Spleen (tissue), 11 donors: ENCODE data around the gene E4F1. TPM values are rescaled to one million over a fixed set of nuclear protein-coding genes. Genes with fewer than 3 reads are reported as not detected.

ENCODE experiments used
- DNase-seq: peaks from one replicate; pipeline ENCODE4 v3.0.0-alpha.2; 2020
- H3K27ac ChIP-seq, 8 donors: fragments of 200-600 bp; sonication (generic) in 7 of 8; 1 replicate in 4 of 8; 2 replicates in 4 of 8; pipeline versions ENCODE4 v1.5.0 to v1.8.0; 2016 to 2021; ENCODE audit warnings: inconsistent platforms in 4 of 8, mild to moderate bottlenecking in 4 of 8, moderate library complexity in 1 of 8
- H3K27me3 ChIP-seq, 7 donors: fragments of 200-600 bp; sonication (generic) in 6 of 7; replicated peaks in 1 of 7; 1 replicate in 4 of 7; 2 replicates in 3 of 7; pipeline versions ENCODE4 v1.5.0 to v1.8.0; 2016 to 2021; ENCODE audit warnings: inconsistent platforms in 3 of 7, mild to moderate bottlenecking in 1 of 7
- H3K36me3 ChIP-seq, 6 donors: fragments of 200-600 bp; sonication (generic) in 5 of 6; 1 replicate in 4 of 6; 2 replicates in 2 of 6; pipeline versions ENCODE4 v1.5.0 to v1.8.0; 2016 to 2021; ENCODE audit warnings: inconsistent platforms in 2 of 6
- H3K4me1 ChIP-seq, 6 donors: fragments of 200-600 bp; sonication (generic) in 5 of 6; 1 replicate in 3 of 6; 2 replicates in 3 of 6; pipeline versions ENCODE4 v1.5.0 to v1.8.0; 2016 to 2021; ENCODE audit warnings: inconsistent platforms in 3 of 6
- H3K4me3 ChIP-seq, 8 donors: fragments of 200-600 bp; sonication (generic) in 7 of 8; 1 replicate in 4 of 8; 2 replicates in 4 of 8; pipeline versions ENCODE4 v1.5.0 to v1.8.0; 2016 to 2021; ENCODE audit warnings: inconsistent platforms in 4 of 8, mild to moderate bottlenecking in 4 of 8, moderate library complexity in 2 of 8
- H3K9me3 ChIP-seq, 8 donors: fragments of 200-600 bp; sonication (generic) in 7 of 8; 1 replicate in 4 of 8; 2 replicates in 4 of 8; pipeline versions ENCODE4 v1.5.0 to v1.8.0; 2016 to 2021; ENCODE audit warnings: inconsistent platforms in 4 of 8
- POLR2A ChIP-seq, 3 donors: fragments of 450-650 bp; IDR thresholded peaks; one replicate each; pipeline ENCODE4 v1.5.1; 2017; ENCODE audit warnings: antibody characterized with exemption in 3 of 3, mild to moderate bottlenecking in 1 of 3
- POLR2AphosphoS5 ChIP-seq, 3 donors: sonication (generic); formaldehyde crosslinking; IDR thresholded peaks; one replicate each; pipeline ENCODE4 v1.5.1; 2017; ENCODE audit warnings: antibody characterized with exemption in 3 of 3
- WGBS, 5 donors: extraction: QIAGEN DNeasy Blood & Tissue Kit in 3 of 5; methylation state at CpG; one replicate each; pipeline versions ENCODE4 v1.1.5 to v1.1.7; 2013 to 2018; 5-methylcytosine and 5-hydroxymethylcytosine counted together
- intact Hi-C: fragments of 100-400 bp; cut with DNase I; formaldehyde crosslinking; loops from one replicate; pipeline ENCODE4 v1.15.0; 2023; ENCODE audit warnings: low total_unique reads
- polyA plus RNA-seq, 3 donors: library from polyadenylated mRNA; stranded (reverse); fragments of 200-250 nt; gene quantifications; one replicate each; pipeline ENCODE4 v1.2.1, GENCODE V29; 2013
- total RNA-seq, 7 donors: library from RNA; depleted of rRNA in 3 of 7; stranded (reverse); fragments of >200 nt in 3 of 7; fragmentation: NEBNext Ultra II Directional in 4 of 7; extraction: Animal tissue kit (Norgen Biotek cat#: 25700) in 4 of 7; gene quantifications; one replicate each; pipeline versions ENCODE4 v1.1.0 to v1.2.1, GENCODE V29; 2016 to 2021
- TF ChIP-seq, protein P1 (sequence below), 11 experiments: fragments of 200-600 bp in 7 of 11; fragments of 450-650 bp in 4 of 11; sonication (generic) in 4 of 11; IDR thresholded peaks in 8 of 11; conservative IDR thresholded peaks in 3 of 11; 1 replicate in 7 of 11; 2 replicates in 4 of 11; pipeline versions ENCODE4 v1.4.0 to v1.8.0; 2016 to 2021; ENCODE audit warnings: antibody characterized with exemption in 11 of 11, inconsistent platforms in 4 of 11, mild to moderate bottlenecking in 1 of 11
- donor health status: healthy with polysubstance abuse.
- donor health status: DM: no; HTN: no; CAD: no; lungs with moderate emphysema.
- donor health status: DM: no; HTN: no; CAD: no.
- donor health status: Bipolar disorder and iron deficiency.
- donor health status: healthy.
- donor health status: DM: no; HTN: no; CAD: no.
- donor health status: DM: yes; HTN: yes; CAD: no.

The E4F1 gene
- total and polyA plus RNA-seq, 10 donors: 20.8 to 41.4 (median 29.1) TPM

DNA sequence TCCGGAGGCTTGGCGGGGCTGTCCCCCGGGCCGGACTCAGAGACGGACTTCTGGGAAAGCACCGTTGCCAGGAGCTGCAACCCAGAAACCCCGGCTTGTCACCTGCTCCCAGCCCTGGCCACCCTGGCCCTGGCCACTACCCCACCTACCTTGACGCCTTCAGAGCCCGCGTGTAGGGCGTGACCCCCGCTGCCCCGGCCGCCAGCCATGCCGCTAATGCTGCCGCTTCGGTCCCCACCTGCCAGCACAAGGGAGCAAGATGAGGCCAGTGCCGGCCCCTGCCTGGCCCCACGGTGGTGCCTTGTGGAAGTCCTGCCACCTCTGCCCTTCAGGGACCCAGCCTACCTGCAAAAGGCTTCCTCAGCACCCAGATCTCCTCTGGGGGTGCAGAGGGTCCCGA, 38.4 kb upstream of the E4F1 start:
- no peak for TF ChIP-seq POLR2A (IDR thresholded peaks at IDR 0.05)
- TF ChIP-seq POLR2AphosphoS5 (IDR thresholded peaks at IDR 0.05): no peak
- TF ChIP-seq, protein P1, sequence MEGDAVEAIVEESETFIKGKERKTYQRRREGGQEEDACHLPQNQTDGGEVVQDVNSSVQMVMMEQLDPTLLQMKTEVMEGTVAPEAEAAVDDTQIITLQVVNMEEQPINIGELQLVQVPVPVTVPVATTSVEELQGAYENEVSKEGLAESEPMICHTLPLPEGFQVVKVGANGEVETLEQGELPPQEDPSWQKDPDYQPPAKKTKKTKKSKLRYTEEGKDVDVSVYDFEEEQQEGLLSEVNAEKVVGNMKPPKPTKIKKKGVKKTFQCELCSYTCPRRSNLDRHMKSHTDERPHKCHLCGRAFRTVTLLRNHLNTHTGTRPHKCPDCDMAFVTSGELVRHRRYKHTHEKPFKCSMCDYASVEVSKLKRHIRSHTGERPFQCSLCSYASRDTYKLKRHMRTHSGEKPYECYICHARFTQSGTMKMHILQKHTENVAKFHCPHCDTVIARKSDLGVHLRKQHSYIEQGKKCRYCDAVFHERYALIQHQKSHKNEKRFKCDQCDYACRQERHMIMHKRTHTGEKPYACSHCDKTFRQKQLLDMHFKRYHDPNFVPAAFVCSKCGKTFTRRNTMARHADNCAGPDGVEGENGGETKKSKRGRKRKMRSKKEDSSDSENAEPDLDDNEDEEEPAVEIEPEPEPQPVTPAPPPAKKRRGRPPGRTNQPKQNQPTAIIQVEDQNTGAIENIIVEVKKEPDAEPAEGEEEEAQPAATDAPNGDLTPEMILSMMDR (IDR thresholded peaks at IDR 0.05 in 8 of 11, conservative IDR thresholded peaks at IDR 0.05 in 3 of 11): no peak

DNA sequence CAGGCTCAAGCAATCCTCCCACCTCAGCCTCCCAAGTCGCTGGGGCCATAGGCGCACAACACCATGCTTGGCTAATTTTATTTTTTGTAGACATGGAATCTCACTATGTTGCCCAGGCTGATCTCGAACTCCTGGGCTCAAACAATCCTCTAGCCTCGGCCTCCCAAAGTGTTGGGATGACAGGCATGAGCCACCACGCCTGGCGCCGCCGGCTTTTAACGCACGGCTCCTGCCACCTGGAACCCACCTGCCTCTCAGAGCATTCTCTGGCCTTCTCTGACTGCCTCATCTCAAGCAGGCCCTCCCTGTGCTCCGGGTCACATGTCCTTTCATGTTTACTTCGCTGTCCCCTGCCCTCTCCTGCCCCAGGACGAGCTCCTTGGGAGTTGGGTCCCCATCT, 37.3 kb upstream of the E4F1 start:
- Histone ChIP-seq H3K4me1 (no peaks in the 10 kb centered on the region), H3K27me3 (no peaks in the 10 kb centered on the region), H3K27ac (no peak overlapping the region), H3K9me3 (no peaks in the 10 kb centered on the region), H3K4me3 (no peak overlapping the region), H3K36me3 (no peaks in the 10 kb centered on the region)
- WGBS, 5 donors: 88 to 93% (median 89%) methylated on average over 13 of the region's 13 CpGs
- TF ChIP-seq POLR2AphosphoS5 (IDR thresholded peaks at IDR 0.05) (no peak), POLR2A (IDR thresholded peaks at IDR 0.05) (no peak)
- TF ChIP-seq, protein P1 (IDR thresholded peaks at IDR 0.05 in 8 of 11, conservative IDR thresholded peaks at IDR 0.05 in 3 of 11): no peak
- no peak for DNase-seq
- intact Hi-C loops: no loop called here

More for the DNA sequence above, 38.4 kb upstream of the E4F1 start:
- Histone ChIP-seq H3K4me3 (no peak overlapping the region), H3K27me3 (no peaks in the 10 kb centered on the region), H3K27ac (no peak overlapping the region), H3K9me3 (no peaks in the 10 kb centered on the region), H3K36me3 (no peaks in the 10 kb centered on the region), H3K4me1 (no peaks in the 10 kb centered on the region)
- 80 to 89% (median 84%) methylated on average over 4 to 20 of the region's 20 CpGs for WGBS, 5 donors
- intact Hi-C loops: no loop called here
- DNase-seq: no peak

DNA sequence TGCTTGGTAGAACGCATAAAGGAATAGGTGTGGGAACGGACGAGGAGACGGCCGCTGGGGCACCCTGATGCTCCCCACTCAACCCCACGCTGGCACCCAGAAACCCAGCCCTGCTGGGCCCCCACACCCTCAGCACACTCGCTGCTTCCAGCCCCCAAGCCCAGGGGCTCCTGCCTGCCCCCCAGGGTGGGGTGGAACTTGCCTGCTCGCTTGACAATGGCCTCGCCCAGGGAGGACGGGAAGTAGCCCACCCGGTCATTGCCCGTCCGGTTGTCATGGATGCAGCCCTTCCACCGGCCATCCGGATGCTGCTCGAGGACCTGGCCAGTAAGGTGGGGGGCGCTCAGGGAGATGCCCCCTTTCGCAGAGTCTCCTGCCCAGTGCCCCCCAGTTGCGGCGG, 36.9 kb upstream of the E4F1 start:
- TF ChIP-seq POLR2AphosphoS5 (IDR thresholded peaks at IDR 0.05): no peak
- no peak for TF ChIP-seq POLR2A (IDR thresholded peaks at IDR 0.05)
- TF ChIP-seq, protein P1 (IDR thresholded peaks at IDR 0.05 in 8 of 11, conservative IDR thresholded peaks at IDR 0.05 in 3 of 11): no peak
- H3K36me3 ChIP-seq: no peaks in the 10 kb centered on the region
- no peaks in the 10 kb centered on the region for H3K4me1 ChIP-seq
- H3K4me3 ChIP-seq: no peak overlapping the region
- intact Hi-C loops: no loop called here
- WGBS, 5 donors: 83 to 87% (median 86%) methylated on average over 8 to 20 of the region's 20 CpGs
- H3K27me3 ChIP-seq: no peaks in the 10 kb centered on the region
- no peak for DNase-seq
- H3K27ac ChIP-seq: no peak overlapping the region
- no peaks in the 10 kb centered on the region for H3K9me3 ChIP-seq

DNA sequence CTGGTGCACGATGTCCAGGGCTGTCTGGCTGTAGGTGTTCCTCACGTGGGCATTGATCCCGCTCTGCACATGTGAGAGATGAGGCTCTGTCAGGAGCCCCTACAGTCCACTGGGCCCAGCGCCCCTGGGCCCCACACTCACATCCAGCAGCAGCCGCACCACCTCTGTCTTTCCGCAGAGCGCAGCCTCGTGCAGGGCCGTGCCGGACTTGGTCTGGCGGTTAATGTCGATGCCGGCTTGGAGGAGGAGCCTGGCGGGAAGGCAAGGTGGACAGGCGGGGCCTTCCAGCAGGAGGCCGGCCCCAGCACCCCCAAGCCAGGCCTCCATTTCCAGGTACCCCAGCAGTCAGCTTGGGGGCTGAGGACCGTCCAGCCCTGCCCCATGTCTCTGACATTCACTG, 36.2 kb upstream of the E4F1 start:
- H3K9me3 ChIP-seq: no peaks in the 10 kb centered on the region
- intact Hi-C loops: no loop called here
- 74 to 88% (median 82%) methylated on average over 16 to 17 of the region's 17 CpGs for WGBS, 5 donors
- no peak overlapping the region for H3K27ac ChIP-seq
- no peak for DNase-seq
- no peaks in the 10 kb centered on the region for H3K4me1 ChIP-seq
- no peak overlapping the region for H3K4me3 ChIP-seq
- H3K27me3 ChIP-seq: no peaks in the 10 kb centered on the region
- no peak for TF ChIP-seq POLR2AphosphoS5 (IDR thresholded peaks at IDR 0.05)
- TF ChIP-seq POLR2A (IDR thresholded peaks at IDR 0.05): no peak
- TF ChIP-seq, protein P1 (IDR thresholded peaks at IDR 0.05 in 8 of 11, conservative IDR thresholded peaks at IDR 0.05 in 3 of 11): no peak
- H3K36me3 ChIP-seq: no peaks in the 10 kb centered on the region
